HG03378 (cell line): ENCODE results near the gene CTNNA1.

Experiments used
- ATAC-seq: cut with Tn5 transposase; IDR thresholded peaks from one replicate; pipeline ENCODE4 v1.9.1; 2021; ENCODE audit warnings: mild to moderate bottlenecking, moderate library complexity; ENCODE audit not compliant: unreplicated experiment

The CTNNA1 gene

DNA sequence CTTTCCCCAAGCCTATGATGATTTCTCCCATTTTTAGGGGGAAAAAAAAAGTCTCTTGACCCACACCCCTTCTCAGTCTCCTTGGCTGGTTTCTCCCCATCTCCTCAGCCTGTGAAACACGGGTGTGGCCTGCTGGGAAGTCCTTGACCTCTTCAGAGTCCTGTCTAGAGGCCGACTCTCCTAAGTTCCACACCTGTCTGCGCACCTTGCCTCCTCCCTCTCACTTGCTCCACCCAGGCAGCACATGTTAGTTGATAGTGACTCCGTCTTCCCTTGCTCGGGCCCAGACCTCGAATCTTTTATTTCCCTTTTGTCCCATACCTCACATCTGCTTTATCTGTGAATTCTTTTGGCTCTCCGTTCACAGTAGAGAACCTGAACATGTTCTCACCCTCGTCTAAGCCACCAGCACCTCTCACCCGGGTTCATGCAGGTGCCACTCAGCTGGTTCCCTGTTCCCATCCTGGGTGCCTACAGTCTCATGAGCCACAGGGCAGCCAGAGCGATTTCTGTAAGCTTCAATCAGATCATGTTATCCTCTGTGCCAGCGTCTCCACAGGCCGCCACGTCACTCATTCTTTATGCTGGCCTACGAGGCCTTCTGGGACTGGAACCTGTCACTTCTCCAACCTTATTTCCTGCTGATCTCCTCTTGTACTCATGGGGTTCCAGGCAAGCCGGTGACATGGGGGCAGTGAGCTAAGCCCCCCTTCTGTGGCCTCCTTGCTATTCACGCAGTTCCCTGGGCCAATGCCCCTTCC, 173.6 kb downstream of the CTNNA1 start:
- ATAC-seq = no peak

DNA sequence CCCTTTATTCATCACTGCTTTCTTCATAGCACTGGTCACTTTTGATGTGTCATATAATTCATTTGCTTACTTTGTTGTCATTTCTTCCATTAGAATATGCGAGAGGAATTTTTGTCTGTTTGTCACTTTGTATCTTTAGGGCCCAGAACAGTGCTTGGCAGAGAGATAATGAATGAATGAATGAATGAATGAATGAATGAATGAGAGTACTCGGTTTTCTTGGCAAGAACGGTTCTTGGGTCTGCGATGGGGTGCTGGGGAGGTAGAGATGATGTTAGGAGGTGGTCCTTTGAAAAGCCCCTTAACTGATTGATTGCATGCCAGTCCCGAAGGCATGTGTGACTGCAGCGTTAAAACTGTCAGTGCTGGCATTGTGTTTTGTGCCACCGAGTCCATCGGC, 174.3 kb downstream of the CTNNA1 start:
- no peak for ATAC-seq

DNA sequence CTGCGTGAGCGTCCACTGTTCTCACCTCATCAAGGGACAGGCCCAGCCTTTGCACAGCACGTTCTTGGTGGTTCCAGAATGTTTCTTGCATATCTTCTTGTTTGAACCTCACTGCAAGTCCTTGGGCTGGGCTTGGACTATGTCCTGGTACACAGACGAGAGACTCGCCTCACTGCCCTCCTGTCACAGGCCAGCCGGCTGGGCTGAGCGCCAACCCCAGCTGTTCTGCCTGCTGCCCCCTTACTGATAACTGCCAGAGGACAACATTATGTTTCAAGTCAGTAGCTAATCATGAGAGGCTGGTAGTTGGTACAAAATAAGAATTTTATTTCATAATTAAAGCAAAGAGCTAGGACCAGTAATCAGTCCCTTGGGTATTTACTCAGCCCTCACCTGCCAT, 174.8 kb downstream of the CTNNA1 start:
- no peak for ATAC-seq

DNA sequence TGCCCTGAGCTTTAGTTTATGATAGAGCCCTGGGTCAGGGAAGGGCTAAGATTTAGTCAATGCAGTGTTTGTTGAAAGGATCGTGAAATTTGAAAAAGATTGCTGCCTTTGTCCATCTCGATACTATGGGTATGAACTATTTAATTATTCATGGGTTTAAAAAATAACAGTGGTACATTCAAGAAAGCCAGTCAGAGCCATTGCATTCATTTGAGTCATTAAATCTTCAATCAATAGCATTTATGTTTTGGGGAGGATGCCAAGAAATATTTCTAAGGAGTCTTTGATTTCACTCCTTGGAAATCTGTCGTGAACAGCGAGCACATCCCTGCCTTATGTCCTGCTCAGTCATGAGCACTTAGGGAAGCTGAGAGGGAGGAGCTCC, 176.3 kb downstream of the CTNNA1 start:
- ATAC-seq = no peak

DNA sequence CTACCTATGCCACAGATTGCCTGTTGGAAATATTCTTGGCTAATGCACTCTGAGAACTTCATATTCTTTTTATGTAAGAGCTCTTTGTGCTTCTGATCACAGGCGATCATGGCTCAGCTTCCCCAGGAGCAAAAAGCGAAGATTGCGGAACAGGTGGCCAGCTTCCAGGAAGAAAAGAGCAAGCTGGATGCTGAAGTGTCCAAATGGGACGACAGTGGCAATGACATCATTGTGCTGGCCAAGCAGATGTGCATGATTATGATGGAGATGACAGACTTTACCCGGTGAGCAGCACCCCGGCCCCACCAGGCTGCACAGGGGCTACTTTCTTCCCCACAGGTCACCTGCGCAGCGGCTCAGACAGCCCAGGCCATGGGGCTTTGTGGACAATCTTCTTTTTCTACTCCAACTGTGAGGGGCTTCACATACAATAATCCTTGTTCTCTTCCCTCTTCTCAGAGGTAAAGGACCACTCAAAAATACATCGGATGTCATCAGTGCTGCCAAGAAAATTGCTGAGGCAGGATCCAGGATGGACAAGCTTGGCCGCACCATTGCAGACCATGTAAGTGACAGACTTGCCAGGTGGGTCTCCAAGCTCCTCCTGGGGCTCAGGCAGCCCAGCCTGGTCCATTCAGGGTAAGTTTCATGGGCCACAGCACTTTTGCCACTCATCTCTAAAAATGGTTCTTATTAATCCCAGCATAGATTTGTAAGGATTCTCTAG, 177.3 kb downstream of the CTNNA1 start:
- ATAC-seq = no peak

GRCh38 chr5:138932171-138932810, 179.1 kb downstream of the CTNNA1 start:
- no peak for ATAC-seq

DNA sequence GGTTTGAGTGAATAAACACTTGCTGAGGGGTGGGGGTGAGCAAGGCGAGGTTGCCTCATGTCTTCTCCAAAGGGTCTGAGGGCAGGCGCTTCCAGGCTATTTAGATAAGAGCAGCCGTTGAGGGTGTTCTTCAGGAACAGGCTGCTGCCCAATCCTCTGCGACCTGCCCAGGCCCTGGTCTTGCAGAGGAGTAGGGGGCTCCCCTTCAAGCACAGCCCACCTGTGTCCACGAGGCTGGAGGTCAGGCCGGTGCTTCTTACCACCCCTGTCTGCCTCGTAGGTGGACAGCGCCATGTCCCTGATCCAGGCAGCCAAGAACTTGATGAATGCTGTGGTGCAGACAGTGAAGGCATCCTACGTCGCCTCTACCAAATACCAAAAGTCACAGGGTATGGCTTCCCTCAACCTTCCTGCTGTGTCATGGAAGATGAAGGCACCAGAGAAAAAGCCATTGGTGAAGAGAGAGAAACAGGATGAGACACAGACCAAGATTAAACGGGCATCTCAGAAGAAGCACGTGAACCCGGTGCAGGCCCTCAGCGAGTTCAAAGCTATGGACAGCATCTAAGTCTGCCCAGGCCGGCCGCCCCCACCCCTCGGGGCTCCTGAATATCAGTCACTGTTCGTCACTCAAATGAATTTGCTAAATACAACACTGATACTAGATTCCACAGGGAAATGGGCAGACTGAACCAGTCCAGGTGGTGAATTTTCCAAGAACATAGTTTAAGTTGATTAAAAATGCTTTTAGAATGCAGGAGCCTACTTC, 180.5 kb downstream of the CTNNA1 start:
- ATAC-seq = no peak

DNA sequence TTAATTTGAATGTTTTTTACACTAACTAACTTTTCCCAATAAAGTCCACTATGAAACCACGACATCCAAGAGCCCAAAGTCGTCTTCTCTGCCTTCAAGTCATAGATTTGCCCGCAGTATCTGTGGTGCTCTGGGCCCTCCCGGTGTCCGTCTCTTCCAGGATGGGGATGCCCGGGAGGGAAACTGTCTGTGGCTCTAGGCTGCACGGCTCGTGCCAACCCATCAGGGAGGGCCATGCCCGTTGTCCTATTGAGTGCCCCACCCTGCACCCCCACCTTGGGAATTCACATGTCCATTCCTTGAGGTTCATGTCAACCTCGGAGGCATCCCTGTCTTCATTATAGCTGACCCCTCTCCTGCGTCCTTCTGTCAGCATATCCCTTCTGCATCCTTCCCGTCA, 181.7 kb downstream of the CTNNA1 start:
- ATAC-seq = no peak

- ATAC-seq = no peak
Measured at GRCh38 chr5:138935466-138935865, 182.2 kb downstream of the CTNNA1 start.

DNA sequence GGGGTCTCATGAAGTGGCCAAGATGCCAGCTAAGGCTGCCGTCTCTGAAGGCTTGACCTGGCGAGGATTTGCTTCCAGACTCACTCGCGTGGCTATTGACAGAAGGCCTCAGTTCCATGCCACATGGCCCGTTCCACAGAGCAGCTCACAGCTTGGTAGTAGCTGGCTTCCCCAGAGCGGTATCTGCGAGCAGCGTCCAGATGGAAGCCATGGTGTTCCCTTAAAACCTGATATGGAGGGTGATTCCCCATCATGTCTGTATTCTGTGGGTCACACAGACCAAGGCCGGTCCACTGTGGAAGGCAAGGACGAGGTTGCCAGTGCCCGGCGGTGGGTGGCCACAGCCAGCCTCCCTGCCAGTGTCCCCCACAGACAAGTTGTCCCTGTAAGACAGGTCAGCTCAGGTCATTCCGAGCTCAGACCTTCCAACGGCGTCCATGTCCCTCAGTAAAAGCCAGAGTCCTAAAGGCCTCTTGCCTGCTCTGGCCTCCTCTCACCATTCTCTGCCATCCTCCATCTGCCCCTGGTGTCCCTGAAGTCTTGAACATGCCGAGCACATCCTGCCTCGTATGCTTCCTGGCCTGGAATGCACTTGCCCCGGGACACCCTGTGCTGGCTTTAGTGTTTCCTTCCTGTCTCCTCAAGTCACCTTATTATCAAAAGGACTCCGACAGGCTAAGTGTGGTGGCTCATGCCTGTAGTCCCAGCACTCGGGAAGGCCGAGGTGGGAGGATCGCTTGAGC, 183.2 kb downstream of the CTNNA1 start:
- ATAC-seq = no peak

DNA sequence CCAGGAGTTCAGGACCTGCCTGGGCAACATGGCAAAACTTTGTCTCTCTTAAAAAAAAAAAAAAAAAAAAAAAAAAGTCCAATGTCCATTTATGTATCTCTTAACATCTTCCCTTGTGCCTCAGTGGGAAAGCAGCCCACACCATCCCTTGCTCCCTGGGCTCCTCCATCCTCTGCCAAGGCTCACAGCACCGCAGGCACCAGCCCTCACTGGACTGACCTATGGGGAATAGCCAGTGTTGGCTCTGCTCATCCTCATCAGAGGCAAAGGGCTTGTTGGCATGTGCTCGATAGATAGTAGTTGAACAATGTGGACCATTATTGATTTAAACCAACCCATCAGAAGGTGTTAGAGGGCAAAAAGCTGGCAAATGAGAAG, 183.7 kb downstream of the CTNNA1 start:
- no peak for ATAC-seq

GRCh38 chr5:138937392-138938387, 184.5 kb downstream of the CTNNA1 start:
- ATAC-seq = no peak

DNA sequence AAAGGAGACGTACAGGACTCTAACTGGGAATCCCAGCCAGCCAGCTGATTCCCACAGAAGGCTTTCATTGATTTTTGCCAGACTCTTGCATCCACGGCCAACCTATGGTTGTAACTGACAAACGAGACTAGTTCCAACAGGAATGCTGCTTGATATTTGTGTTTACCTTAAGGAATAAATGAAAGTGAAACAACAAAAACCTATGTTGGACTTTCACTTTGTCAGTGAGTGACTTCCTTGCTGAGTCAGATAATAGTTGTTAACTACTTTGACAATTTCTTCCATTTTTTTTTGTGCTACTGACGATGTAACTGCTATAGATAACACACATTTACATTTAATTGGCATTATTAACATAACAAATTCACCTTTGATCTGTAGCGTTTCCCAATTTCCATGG, 185.3 kb downstream of the CTNNA1 start:
- ATAC-seq = no peak

- ATAC-seq = no peak
Measured at GRCh38 chr5:138942066-138942465, 188.8 kb downstream of the CTNNA1 start.

- ATAC-seq = no peak
Measured at GRCh38 chr5:138942861-138943260, 189.6 kb downstream of the CTNNA1 start.

DNA sequence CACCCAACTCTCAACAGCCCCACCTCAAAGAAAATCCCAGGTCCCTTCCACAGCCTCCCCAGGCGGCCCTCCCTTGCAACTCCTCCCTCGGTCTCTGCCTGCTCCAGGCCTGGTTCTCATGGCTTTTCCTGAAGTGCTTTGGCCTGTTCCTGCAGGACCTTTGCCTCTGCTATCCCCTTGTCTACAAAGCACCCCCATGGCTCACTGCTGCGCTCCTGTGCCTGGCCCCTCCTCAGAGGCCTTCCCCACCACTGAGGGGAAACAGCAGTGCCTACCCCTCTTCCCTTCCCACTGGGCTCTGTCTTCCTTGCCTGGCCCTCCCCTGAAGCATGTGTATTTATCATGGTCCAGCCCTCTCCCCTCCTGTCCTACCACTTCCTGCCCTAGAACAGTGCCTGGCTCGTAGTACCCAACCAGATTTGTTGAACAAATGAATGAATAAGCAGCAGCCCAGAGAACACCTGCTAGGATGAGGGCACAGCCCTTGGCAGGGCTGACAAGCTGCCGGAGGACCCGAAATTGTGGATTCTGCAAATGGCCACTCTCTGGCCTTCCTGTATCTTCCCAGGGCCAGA, 190.5 kb downstream of the CTNNA1 start:
- no peak for ATAC-seq

- no peak for ATAC-seq
Measured at GRCh38 chr5:138944527-138945322, 191.5 kb downstream of the CTNNA1 start.
